ENCODE measurements around the gene ATF5. TPM values are rescaled to one million over a fixed set of nuclear protein-coding genes. Genes with fewer than 3 reads are reported as not detected.
A peak's percentile ranks its signal among the peaks of the same experiment; 100 is the strongest.

Gene ATF5
- total and polyA plus RNA-seq, 2 of the 13 experiments (the other 11 are each of a cell fraction or from before 2014, with no cell fraction given), result 5.2 to 10.3 TPM

DNA sequence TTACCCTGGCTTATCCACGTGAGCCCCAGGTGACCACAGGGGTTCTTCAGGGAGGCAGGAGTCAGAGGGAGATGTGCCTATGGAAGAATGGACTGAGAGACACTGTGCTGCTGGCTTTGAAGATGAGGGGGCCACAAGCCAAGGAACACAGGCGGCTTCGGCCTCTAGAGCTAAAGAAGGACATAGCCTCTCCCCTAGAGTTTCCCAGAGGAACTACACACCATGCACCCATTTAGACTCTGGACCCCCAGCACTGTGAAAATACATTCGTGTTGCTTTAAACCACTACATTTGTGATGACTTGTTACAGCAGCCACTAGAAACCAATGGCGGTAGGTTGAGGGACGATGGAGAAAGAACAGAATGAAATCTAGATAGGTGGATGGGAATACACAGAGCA, 13.7 kb upstream of the ATF5 start:
- WGBS (ENCODE audit: low lambda C conversion rate), result over 99% methylated on average over 6 of the region's 6 CpGs
- ChIA-PET CTCF (ENCODE audit: low intra/inter-chr PET ratio, low total read pairs) (no interaction called here), POLR2A (no interaction called here)
- Histone ChIP-seq H3K36me3 (replicated peaks in 1 of 2; ENCODE audit: control insufficient read depth in 1 of 2, insufficient read depth in 2 of 2, low read length in 2 of 2) (peaks cover 17 to 37% of the 10 kb centered on the region in 2 experiments), H2AFZ (ENCODE audit: low read length) (no peak overlapping the region), H3K27me3 (ENCODE audit: control insufficient read depth in 1 of 2, insufficient read depth in 2 of 2, low read length in 2 of 2) (no peaks in the 10 kb centered on the region), H3K79me2 (ENCODE audit: insufficient read depth, low read length) (peaks cover 32% of the 10 kb centered on the region), H3K4me2 (ENCODE audit: low read depth, low read length) (no peak overlapping the region), H4K20me1 (ENCODE audit: insufficient read depth, low read length) (no peaks in the 10 kb centered on the region; the same call in 1 of the 2 replicates), H3K4me1 (ENCODE audit: insufficient read depth, low read length) (peaks cover 24% of the 10 kb centered on the region), H3K4me3 (replicated peaks in 1 of 3; ENCODE audit: insufficient read depth in 1 of 3, low read depth in 2 of 3, low read length in 3 of 3) (no peak overlapping the region), H3K9ac (ENCODE audit: insufficient read depth, low read depth, low read length) (no peak overlapping the region), H3K27ac (ENCODE audit: extremely low read length, insufficient read depth, low read length) (no peak overlapping the region), H3K9me3 (ENCODE audit: low read length) (no peaks in the 10 kb centered on the region)
- intact Hi-C loops (cut with micrococcal nuclease; ENCODE audit: unreplicated experiment), result no loop called here
- in situ Hi-C loops (cut with HindIII; ENCODE audit: extremely low pct_ligation_motif_present, low pct_unique_long_range_greater_than_20kb), result no loop called here
- TF ChIP-seq ZNF629 (CRISPR knock-in tag; conservative IDR thresholded peaks at IDR 0.05) (0 out of 2 replicates have a peak, but pooled peaks have one; percentile 37), ZIK1 (CRISPR knock-in tag; IDR thresholded peaks at IDR 0.05; ENCODE audit: borderline replicate concordance, low read depth) (no peak), PAX8 (CRISPR knock-in tag; IDR thresholded peaks at IDR 0.05; ENCODE audit: borderline replicate concordance) (no peak)
- no peak for FAIRE-seq
- ATAC-seq, result no peak
- BruUV-seq (replicated peaks), result no TSS peak
- no peak for DNase-seq (ENCODE audit: low spot score)

DNA sequence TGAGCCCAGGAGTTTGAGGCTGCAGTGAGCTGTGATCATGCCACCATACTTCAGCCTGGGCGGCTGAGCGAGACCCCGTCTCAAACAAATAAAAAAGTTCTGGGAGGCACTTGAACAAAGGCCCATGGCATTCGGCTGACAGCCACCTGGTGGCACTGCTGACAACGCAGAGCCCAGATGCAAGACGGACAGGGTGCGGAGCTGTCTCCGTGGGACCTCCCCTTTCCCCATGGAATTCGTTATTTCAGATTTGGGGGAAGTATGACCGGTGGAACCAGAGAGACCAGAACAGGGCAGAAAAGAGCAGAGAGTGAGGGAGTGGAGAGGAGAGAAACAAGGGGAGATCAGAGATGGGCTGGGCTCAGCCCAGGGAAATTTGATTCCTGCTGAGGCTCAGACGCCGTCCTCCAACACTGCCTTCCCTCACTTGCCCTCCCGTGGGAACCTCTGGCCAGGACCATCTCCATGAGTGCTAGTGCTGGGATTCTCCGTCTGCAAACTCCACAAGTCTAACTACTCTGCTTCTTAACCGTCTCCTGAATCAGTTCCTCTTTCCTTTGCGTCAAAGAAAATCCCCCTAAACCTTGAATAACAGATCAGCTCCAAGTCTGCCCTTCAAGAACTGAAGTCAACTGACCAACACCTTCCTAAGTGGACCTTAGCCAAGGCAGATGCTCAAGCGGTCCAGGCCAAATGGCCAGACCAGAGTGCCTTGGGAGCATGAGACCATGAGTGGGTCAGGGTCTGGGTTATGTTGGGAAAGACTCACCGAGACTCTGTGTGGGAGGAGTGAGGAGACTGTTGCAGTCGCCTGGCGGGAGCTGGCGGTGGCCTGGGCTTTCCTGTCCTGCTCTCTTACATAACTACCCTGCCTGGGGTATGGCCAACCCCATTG, 11.9 kb upstream of the ATF5 start:
- intact Hi-C loops (cut with micrococcal nuclease; ENCODE audit: unreplicated experiment) (no loop called here), in situ Hi-C loops (cut with HindIII; ENCODE audit: extremely low pct_ligation_motif_present, low pct_unique_long_range_greater_than_20kb) (no loop called here)
- ATAC-seq, result no peak; the same call in 2 of the 3 replicates
- no peaks in the 10 kb centered on the region for H3K9me3 ChIP-seq (ENCODE audit: low read length)
- H3K4me3 ChIP-seq (replicated peaks in 1 of 3; ENCODE audit: insufficient read depth in 1 of 3, low read depth in 2 of 3, low read length in 3 of 3), result no peak overlapping the region
- POLR2A ChIA-PET, result interaction anchor here (1.0 kb wide), 1 partner anchor 12 kb away, joined by 3 read pairs; the partner anchor contains the start of genes ATF5 and NUP62
- no peak overlapping the region for H3K9ac ChIP-seq (ENCODE audit: insufficient read depth, low read depth, low read length)
- H3K27me3 ChIP-seq (ENCODE audit: control insufficient read depth in 1 of 2, insufficient read depth in 2 of 2, low read length in 2 of 2), result no peaks in the 10 kb centered on the region
- WGBS (ENCODE audit: low lambda C conversion rate), result 94% methylated on average over 21 of the region's 21 CpGs
- FAIRE-seq, result no peak
- H3K4me1 ChIP-seq (ENCODE audit: insufficient read depth, low read length), result peaks cover 17% of the 10 kb centered on the region
- no peak for DNase-seq (ENCODE audit: low spot score)
- no peak overlapping the region for H3K27ac ChIP-seq (ENCODE audit: extremely low read length, insufficient read depth, low read length)
- CTCF ChIA-PET (ENCODE audit: low intra/inter-chr PET ratio, low total read pairs), result no interaction called here
- H4K20me1 ChIP-seq (ENCODE audit: insufficient read depth, low read length), result peaks cover 2% of the 10 kb centered on the region; the same call in 1 of the 2 replicates
- BruUV-seq (replicated peaks), result no TSS peak
- no peak overlapping the region for H2AFZ ChIP-seq (ENCODE audit: low read length)
- peaks cover 47% of the 10 kb centered on the region for H3K79me2 ChIP-seq (ENCODE audit: insufficient read depth, low read length)
- no peak overlapping the region for H3K4me2 ChIP-seq (ENCODE audit: low read depth, low read length)
- H3K36me3 ChIP-seq (replicated peaks in 1 of 2; ENCODE audit: control insufficient read depth in 1 of 2, insufficient read depth in 2 of 2, low read length in 2 of 2), result peaks cover 19 to 38% of the 10 kb centered on the region in 2 experiments
- TF ChIP-seq SMC3 (IDR thresholded peaks at IDR 0.05; ENCODE audit: low read length), result no peak
- TF ChIP-seq ZBTB33 (CRISPR knock-in tag; IDR thresholded peaks at IDR 0.05), result peak; percentile 80; the same call in 1 of the 2 replicates
- TF ChIP-seq PITX1 (CRISPR knock-in tag; IDR thresholded peaks at IDR 0.05), result no peak
- TF ChIP-seq STAG1 (CRISPR knock-in tag; IDR thresholded peaks at IDR 0.05), result peak; percentile 9; the same call in 1 of the 2 replicates
